ENCODE measurements around the gene ARL5C. TPM values are rescaled to one million over a fixed set of nuclear protein-coding genes. Genes with fewer than 3 reads are reported as not detected.

The ARL5C gene
- total and polyA plus RNA-seq, 2 experiments from 2014 or later, result not detected

GRCh38 chr17:39108461-39109375 is 57.2 kb downstream of the ARL5C start:
- Histone ChIP-seq H3K79me2 (no peaks in the 10 kb centered on the region), H2AFZ (no peak overlapping the region), H3K4me3 (no peak overlapping the region), H3K9me2 (replicated peaks; ENCODE audit: insufficient read depth) (no peaks in the 10 kb centered on the region), H4K20me1 (ENCODE audit: insufficient read depth, poor library complexity, severe bottlenecking) (no peaks in the 10 kb centered on the region), H3K9me3 (ENCODE audit: low read depth) (no peaks in the 10 kb centered on the region), H3K27ac (no peak overlapping the region), H3K4me1 (ENCODE audit: insufficient read depth) (peaks cover 5% of the 10 kb centered on the region), H3K36me3 (replicated peaks; ENCODE audit: insufficient read depth, low read depth) (no peaks in the 10 kb centered on the region), H3K27me3 (no peaks in the 10 kb centered on the region), H3K4me2 (no peak overlapping the region)
- TF ChIP-seq, protein P1, sequence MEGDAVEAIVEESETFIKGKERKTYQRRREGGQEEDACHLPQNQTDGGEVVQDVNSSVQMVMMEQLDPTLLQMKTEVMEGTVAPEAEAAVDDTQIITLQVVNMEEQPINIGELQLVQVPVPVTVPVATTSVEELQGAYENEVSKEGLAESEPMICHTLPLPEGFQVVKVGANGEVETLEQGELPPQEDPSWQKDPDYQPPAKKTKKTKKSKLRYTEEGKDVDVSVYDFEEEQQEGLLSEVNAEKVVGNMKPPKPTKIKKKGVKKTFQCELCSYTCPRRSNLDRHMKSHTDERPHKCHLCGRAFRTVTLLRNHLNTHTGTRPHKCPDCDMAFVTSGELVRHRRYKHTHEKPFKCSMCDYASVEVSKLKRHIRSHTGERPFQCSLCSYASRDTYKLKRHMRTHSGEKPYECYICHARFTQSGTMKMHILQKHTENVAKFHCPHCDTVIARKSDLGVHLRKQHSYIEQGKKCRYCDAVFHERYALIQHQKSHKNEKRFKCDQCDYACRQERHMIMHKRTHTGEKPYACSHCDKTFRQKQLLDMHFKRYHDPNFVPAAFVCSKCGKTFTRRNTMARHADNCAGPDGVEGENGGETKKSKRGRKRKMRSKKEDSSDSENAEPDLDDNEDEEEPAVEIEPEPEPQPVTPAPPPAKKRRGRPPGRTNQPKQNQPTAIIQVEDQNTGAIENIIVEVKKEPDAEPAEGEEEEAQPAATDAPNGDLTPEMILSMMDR (IDR thresholded peaks at IDR 0.05; ENCODE audit: poor library complexity), result no peak
- TF ChIP-seq EZH2 (IDR thresholded peaks at IDR 0.05; ENCODE audit: borderline replicate concordance), result no peak
- 79% methylated on average over 23 of the region's 23 CpGs for WGBS (ENCODE audit: low lambda C conversion rate, missing lambda C conversion rate)
- no peak for DNase-seq (ENCODE audit: low spot score)

DNA sequence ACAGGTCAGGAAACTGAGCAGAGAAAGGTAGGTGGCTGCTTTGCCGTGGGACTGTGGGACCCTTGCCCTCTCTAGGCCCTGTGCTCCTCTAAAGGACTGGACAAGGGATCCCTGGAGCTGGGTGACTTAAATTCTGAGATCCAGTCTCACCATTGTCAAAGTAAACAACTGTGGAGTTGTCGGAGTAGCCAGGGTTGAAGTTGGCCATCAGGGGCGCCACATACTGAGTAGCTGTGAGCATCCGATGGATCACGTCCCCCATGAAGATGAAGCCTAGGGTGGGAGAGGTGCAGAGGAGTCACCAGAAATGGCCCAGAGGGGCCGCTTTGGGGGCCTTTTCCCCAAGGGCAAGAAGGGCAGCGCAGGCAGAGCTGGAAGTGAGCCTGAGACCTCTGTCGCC is 58.0 kb downstream of the ARL5C start:
- H4K20me1 ChIP-seq (ENCODE audit: insufficient read depth, poor library complexity, severe bottlenecking), result no peaks in the 10 kb centered on the region
- H3K79me2 ChIP-seq, result no peaks in the 10 kb centered on the region
- H3K9me2 ChIP-seq (replicated peaks; ENCODE audit: insufficient read depth), result no peaks in the 10 kb centered on the region
- no peak for DNase-seq (ENCODE audit: low spot score)
- H3K9me3 ChIP-seq (ENCODE audit: low read depth), result no peaks in the 10 kb centered on the region
- peaks cover 11% of the 10 kb centered on the region for H3K4me1 ChIP-seq (ENCODE audit: insufficient read depth)
- no peaks in the 10 kb centered on the region for H3K36me3 ChIP-seq (replicated peaks; ENCODE audit: insufficient read depth, low read depth)
- H3K4me2 ChIP-seq, result no peak overlapping the region
- no peak overlapping the region for H3K27ac ChIP-seq
- WGBS (ENCODE audit: low lambda C conversion rate, missing lambda C conversion rate), result 80% methylated on average over 8 of the region's 8 CpGs
- H3K27me3 ChIP-seq, result no peaks in the 10 kb centered on the region
- H3K4me3 ChIP-seq, result no peak overlapping the region
- no peak overlapping the region for H2AFZ ChIP-seq
- TF ChIP-seq, protein P1 (IDR thresholded peaks at IDR 0.05; ENCODE audit: poor library complexity), result no peak
- TF ChIP-seq EZH2phosphoT487 (IDR thresholded peaks at IDR 0.05; ENCODE audit: low read depth, severe bottlenecking, unreplicated experiment) (no peak), EZH2 (IDR thresholded peaks at IDR 0.05; ENCODE audit: borderline replicate concordance) (no peak)

DNA sequence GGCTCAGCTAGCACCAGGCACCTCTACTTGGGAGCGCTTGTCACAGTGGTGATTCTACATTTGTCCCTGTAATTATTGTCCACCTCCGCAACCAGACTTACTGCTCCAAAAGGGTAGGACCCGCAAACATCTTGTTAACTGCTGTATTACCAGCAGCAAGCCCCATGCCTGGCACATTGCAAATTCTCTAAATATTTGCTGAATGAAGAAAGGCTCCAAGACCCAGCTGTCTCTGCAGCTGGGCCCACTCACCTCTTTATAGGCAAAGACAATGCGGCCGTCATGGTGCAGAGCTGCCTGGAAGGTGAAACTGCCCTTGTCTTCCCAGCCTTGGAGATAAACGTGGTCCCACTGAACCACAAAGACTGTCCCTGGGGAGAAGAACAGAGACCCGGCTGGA is 58.8 kb downstream of the ARL5C start:
- Histone ChIP-seq H3K36me3 (replicated peaks; ENCODE audit: insufficient read depth, low read depth) (no peaks in the 10 kb centered on the region), H4K20me1 (ENCODE audit: insufficient read depth, poor library complexity, severe bottlenecking) (no peaks in the 10 kb centered on the region), H3K27ac (no peak overlapping the region), H3K9me3 (ENCODE audit: low read depth) (no peaks in the 10 kb centered on the region), H3K4me3 (no peak overlapping the region), H2AFZ (no peak overlapping the region), H3K4me2 (no peak overlapping the region), H3K79me2 (no peaks in the 10 kb centered on the region), H3K4me1 (ENCODE audit: insufficient read depth) (peaks cover 12% of the 10 kb centered on the region), H3K9me2 (replicated peaks; ENCODE audit: insufficient read depth) (no peaks in the 10 kb centered on the region), H3K27me3 (no peaks in the 10 kb centered on the region)
- DNase-seq (ENCODE audit: low spot score), result no peak
- WGBS (ENCODE audit: low lambda C conversion rate, missing lambda C conversion rate), result 84% methylated on average over 7 of the region's 7 CpGs
- TF ChIP-seq EZH2 (IDR thresholded peaks at IDR 0.05; ENCODE audit: borderline replicate concordance) (no peak), EZH2phosphoT487 (IDR thresholded peaks at IDR 0.05; ENCODE audit: low read depth, severe bottlenecking, unreplicated experiment) (no peak)
- TF ChIP-seq, protein P1 (IDR thresholded peaks at IDR 0.05; ENCODE audit: poor library complexity), result no peak

Other genes with a start within 250 kb of the ARL5C start
- not detected in 2 replicates for gene FBXO47, start 198.8 kb downstream of the ARL5C start, total RNA-seq
- gene FBXO47, start 198.8 kb downstream of the ARL5C start, polyA plus RNA-seq, result not detected in 2 replicates
- gene PLXDC1, start 14.5 kb downstream of the ARL5C start, total RNA-seq, result 4.1 and 8.6 TPM in 2 replicates
- gene PLXDC1, start 14.5 kb downstream of the ARL5C start, polyA plus RNA-seq, result 3.9 and 4.1 TPM in 2 replicates
- gene CACNB1, start 31.5 kb upstream of the ARL5C start, total RNA-seq, result 1.9 and 2.2 TPM in 2 replicates
- gene CACNB1, start 31.5 kb upstream of the ARL5C start, polyA plus RNA-seq, result 4.2 and 6.3 TPM in 2 replicates
- 1,924 and 2,459 TPM in 2 replicates for gene RPL19, start 34.1 kb upstream of the ARL5C start, total RNA-seq
- 806 and 874 TPM in 2 replicates for gene RPL19, start 34.1 kb upstream of the ARL5C start, polyA plus RNA-seq
- not detected in 2 replicates for gene STAC2, start 59.8 kb upstream of the ARL5C start, total RNA-seq
- 0.06 and 0.31 TPM in 2 replicates for gene STAC2, start 59.8 kb upstream of the ARL5C start, polyA plus RNA-seq
- 11.2 and 11.6 TPM in 2 replicates for gene FBXL20, start 235.5 kb upstream of the ARL5C start, total RNA-seq
- gene FBXL20, start 235.5 kb upstream of the ARL5C start, polyA plus RNA-seq, result 2.7 and 8.0 TPM in 2 replicates